ENCODE measurements around the gene SNX8.
A peak's percentile ranks its signal among the peaks of the same experiment; 100 is the strongest.
"Not testable (repeated sequence)": the region's sequence is repeated elsewhere in the genome, so short reads cannot be mapped to it uniquely, and the experiment has no call there.

Gene SNX8

DNA sequence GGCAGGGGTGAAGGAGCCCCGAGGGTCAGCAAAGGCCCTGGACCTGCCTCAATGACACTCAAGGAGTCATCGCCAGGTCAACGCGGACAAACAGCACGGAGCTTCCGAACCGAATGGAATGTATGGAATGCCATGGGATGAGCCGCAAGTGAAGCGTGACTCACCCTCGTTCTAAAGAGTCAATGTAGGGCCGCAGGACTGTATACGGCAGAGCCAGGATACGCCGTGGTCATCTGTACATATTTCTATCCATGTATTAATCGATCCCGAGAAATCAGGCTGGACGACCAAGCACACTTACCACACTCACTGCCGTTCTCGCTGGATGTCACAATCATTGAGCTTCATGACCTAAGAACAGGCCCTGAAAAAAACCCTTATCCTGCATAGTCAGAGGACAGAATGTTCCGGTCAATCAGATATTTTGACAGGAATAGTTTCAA, 4.3 kb downstream of the SNX8 start:
- peak overlapping the region; percentile 84 for H3K27ac ChIP-seq (ENCODE audit: insufficient read depth, low read depth, low read length, poor library complexity, severe bottlenecking)

DNA sequence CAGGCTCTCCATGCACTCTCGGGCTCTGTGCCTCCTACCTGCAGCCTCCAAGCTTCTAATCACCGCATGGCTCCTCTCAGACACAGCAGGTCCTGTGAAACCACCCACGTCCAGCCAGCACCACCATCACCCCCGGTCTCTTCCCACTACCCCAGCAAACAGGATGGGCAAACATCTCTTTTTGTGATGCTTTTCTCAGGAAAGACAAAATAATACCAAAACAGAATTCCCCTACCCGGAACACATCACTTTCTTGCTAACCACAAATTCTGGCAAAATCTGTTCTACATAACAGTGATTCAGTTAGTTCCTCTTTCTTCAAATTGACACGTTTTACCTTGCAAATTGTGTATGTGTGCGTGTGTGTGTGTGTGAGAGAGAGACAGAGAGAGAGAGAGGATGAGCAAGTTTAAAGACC, 6.5 kb downstream of the SNX8 start:
- H3K27me3 ChIP-seq (ENCODE audit: control insufficient read depth, insufficient read depth, low read length, poor library complexity, severe bottlenecking), result no peaks in the 10 kb centered on the region
- no peak overlapping the region for H3K4me3 ChIP-seq (ENCODE audit: insufficient read depth, low read depth, low read length)
- no peaks in the 10 kb centered on the region for H3K9me3 ChIP-seq (ENCODE audit: control insufficient read depth, low read length)
- H3K4me1 ChIP-seq (ENCODE audit: control insufficient read depth, insufficient read depth, low read length), result peaks cover 7% of the 10 kb centered on the region
- no peaks in the 10 kb centered on the region for H3K36me3 ChIP-seq (ENCODE audit: control insufficient read depth, insufficient read depth, low read length)
- 81 to 83% methylated on average over 7 of the region's 7 CpGs for WGBS, 2 experiments
- H3K27ac ChIP-seq (ENCODE audit: insufficient read depth, low read depth, low read length, poor library complexity, severe bottlenecking), result no peak overlapping the region

More for the DNA sequence above, 4.3 kb downstream of the SNX8 start:
- no peaks in the 10 kb centered on the region for H3K27me3 ChIP-seq (ENCODE audit: control insufficient read depth, insufficient read depth, low read length, poor library complexity, severe bottlenecking)
- no peaks in the 10 kb centered on the region for H3K9me3 ChIP-seq (ENCODE audit: control insufficient read depth, low read length)
- WGBS, 2 experiments, result 46 to 49% methylated on average over 20 of the region's 20 CpGs
- H3K4me3 ChIP-seq (ENCODE audit: insufficient read depth, low read depth, low read length), result no peak overlapping the region
- H3K36me3 ChIP-seq (ENCODE audit: control insufficient read depth, insufficient read depth, low read length), result no peaks in the 10 kb centered on the region
- peaks cover 13% of the 10 kb centered on the region for H3K4me1 ChIP-seq (ENCODE audit: control insufficient read depth, insufficient read depth, low read length)

DNA sequence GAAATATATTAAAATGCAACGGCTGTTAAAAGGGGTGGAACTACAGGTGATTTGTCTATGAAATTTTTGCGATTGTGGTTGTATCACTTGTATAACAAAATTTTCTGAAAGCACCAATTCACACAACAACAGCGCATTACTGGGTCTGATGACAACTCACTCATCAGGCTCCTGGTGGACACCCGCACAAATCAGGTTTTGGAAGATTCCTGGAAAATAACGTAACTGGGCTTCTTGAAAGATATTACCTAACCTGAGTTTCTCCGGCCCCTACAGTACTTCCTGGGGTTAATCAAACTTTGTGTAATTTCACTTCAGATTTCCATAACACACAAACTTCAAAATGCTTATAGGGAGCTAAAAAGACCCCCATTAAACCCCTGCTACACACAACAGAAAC, 7.6 kb downstream of the SNX8 start:
- no peaks in the 10 kb centered on the region for H3K27me3 ChIP-seq (ENCODE audit: control insufficient read depth, insufficient read depth, low read length, poor library complexity, severe bottlenecking)

DNA sequence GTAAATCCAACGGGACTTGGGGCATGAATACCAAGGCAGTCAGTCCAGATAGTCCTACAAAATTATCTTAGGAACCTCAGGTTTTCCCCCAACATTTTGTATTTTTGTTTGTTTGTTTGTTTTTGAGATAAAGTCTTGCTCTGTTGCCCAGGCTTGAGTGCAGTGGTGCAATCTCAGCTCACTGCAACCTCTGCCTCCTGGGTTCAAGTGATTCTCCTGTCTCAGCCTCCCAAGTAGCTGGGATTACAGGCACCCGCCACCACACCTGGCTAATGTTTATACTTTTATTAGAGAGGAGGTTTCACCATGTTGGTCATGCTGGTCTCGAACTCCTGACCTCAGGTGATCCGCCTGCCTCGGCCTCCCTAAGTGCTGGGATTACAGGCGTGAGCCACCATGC, 9.0 kb downstream of the SNX8 start:
- not testable (repeated sequence) for H3K36me3 ChIP-seq (ENCODE audit: control insufficient read depth, insufficient read depth, low read length); H3K4me1 ChIP-seq (ENCODE audit: control insufficient read depth, insufficient read depth, low read length); H3K9me3 ChIP-seq (ENCODE audit: control insufficient read depth, low read length); H3K4me3 ChIP-seq (ENCODE audit: insufficient read depth, low read depth, low read length); H3K27me3 ChIP-seq (ENCODE audit: control insufficient read depth, insufficient read depth, low read length, poor library complexity, severe bottlenecking); H3K27ac ChIP-seq (ENCODE audit: insufficient read depth, low read depth, low read length, poor library complexity, severe bottlenecking)
- 92 to 94% methylated on average over 5 to 6 of the region's 6 CpGs for WGBS, 2 experiments

More for the DNA sequence above, 7.6 kb downstream of the SNX8 start:
- Histone ChIP-seq H3K4me1 (ENCODE audit: control insufficient read depth, insufficient read depth, low read length) (peaks cover 7% of the 10 kb centered on the region), H3K36me3 (ENCODE audit: control insufficient read depth, insufficient read depth, low read length) (no peaks in the 10 kb centered on the region), H3K27ac (ENCODE audit: insufficient read depth, low read depth, low read length, poor library complexity, severe bottlenecking) (no peak overlapping the region), H3K4me3 (ENCODE audit: insufficient read depth, low read depth, low read length) (no peak overlapping the region), H3K9me3 (ENCODE audit: control insufficient read depth, low read length) (no peaks in the 10 kb centered on the region)
- 94 to 95% methylated on average over 4 to 6 of the region's 6 CpGs for WGBS, 2 experiments

DNA sequence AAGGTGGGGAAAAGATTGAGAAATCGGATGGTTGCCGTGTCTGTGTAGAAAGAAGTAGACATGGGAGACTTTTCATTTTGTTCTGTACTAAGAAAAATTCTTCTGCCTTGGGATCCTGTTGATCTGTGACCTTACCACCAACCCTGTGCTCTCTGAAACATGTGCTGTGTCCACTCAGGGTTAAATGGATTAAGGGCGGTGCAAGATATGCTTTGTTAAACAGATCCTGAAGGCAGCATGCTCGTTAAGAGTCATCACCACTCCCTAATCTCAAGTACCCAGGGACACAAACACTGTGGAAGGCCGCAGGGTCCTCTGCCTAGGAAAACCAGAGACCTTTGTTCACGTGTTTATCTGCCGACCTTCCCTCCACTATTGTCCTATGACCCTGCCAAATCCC, 10.7 kb downstream of the SNX8 start:
- H3K9me3 ChIP-seq (ENCODE audit: control insufficient read depth, low read length); H3K36me3 ChIP-seq (ENCODE audit: control insufficient read depth, insufficient read depth, low read length); H3K27me3 ChIP-seq (ENCODE audit: control insufficient read depth, insufficient read depth, low read length, poor library complexity, severe bottlenecking); H3K4me3 ChIP-seq (ENCODE audit: insufficient read depth, low read depth, low read length); H3K4me1 ChIP-seq (ENCODE audit: control insufficient read depth, insufficient read depth, low read length); H3K27ac ChIP-seq (ENCODE audit: insufficient read depth, low read depth, low read length, poor library complexity, severe bottlenecking): not testable (repeated sequence)
- WGBS, 2 experiments, result 87 to 95% methylated on average over 5 to 6 of the region's 7 CpGs

DNA sequence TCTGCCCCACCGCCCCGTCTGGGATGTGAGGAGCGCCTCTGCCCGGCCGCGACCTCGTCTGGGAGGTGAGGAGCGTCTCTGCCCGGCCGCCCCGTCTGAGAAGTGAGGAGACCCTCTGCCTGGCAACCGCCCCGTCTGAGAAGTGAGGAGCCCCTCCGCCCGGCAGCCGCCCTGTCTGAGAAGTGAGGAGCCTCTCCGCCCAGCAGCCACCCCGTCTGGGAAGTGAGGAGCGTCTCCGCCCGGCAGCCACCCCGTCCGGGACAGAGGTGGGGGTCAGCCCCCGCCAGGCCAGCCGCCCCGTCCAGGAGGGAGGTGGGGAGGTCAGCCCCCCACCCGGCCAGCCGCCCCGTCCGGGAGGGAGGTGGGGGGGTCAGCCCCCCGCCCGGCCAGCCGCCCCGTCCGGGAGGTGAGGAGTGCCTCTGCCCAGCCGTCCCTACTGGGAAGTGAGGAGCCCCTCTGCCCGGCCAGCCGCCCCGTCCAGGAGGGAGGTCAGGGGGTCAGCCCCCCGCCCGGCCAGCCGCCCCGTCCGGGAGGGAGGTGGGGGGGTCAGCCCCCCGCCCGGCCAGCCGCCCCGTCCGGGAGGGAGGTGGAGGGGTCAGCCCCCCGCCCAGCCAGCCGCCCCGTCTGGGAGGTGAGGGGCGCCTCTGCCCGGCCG, 11.4 kb downstream of the SNX8 start:
- H3K4me1 ChIP-seq (ENCODE audit: control insufficient read depth, insufficient read depth, low read length); H3K4me3 ChIP-seq (ENCODE audit: insufficient read depth, low read depth, low read length); H3K27me3 ChIP-seq (ENCODE audit: control insufficient read depth, insufficient read depth, low read length, poor library complexity, severe bottlenecking); H3K27ac ChIP-seq (ENCODE audit: insufficient read depth, low read depth, low read length, poor library complexity, severe bottlenecking); H3K9me3 ChIP-seq (ENCODE audit: control insufficient read depth, low read length); H3K36me3 ChIP-seq (ENCODE audit: control insufficient read depth, insufficient read depth, low read length): not testable (repeated sequence)
- WGBS, 2 experiments, result 95% methylated on average over 43 to 50 of the region's 55 CpGs

DNA sequence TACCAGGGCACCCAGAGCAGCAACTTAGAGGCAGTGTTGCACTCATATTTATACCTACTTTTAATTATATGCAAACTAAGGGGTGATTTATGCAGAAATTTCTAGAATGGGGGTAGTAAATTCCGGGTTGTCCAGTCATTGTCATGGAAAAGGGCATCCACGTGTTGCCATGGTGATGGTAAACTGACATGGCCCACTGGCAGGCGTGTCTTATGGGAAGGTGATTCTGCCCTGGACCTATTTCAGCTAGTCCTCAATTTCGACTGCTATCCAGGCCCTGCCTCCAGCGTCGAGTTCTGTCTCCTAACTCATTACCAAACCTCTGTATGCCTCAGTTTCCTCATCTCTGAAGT, 12.8 kb downstream of the SNX8 start:
- no peak overlapping the region for H3K27ac ChIP-seq (ENCODE audit: insufficient read depth, low read depth, low read length, poor library complexity, severe bottlenecking)
- WGBS, 2 experiments, result 72 to 79% methylated on average over 6 of the region's 6 CpGs
- H3K27me3 ChIP-seq (ENCODE audit: control insufficient read depth, insufficient read depth, low read length, poor library complexity, severe bottlenecking), result no peaks in the 10 kb centered on the region

DNA sequence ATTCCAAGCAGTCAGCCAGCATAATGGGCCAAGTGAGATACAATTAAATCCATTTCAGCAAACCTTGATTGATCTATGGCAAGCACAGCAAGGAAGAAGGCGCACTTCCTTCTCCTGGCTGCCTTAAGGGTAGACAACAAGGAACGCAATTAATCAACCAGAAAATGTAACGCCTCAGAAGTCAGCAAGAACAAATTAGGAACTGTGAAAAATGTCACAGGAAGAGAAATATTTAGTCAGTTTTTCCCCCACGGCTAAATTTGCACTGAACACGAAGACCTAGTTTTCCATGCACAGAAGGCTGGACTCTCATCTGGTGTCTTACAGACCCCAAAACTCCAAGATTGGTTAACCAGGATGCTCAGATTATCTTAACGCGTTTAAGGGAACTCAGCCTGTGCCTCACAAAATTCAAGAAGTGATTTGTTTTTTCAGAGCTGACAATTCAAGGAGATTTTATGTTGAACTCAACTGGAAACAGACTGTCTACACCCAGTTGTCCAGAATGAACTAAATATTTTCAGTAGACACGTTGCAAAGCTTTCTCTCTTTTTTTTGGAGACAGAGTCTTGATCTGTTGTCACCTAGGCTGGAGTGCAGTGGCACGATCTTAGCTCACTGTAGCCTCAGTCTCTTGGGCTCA, 14.2 kb downstream of the SNX8 start:
- Histone ChIP-seq H3K4me3 (ENCODE audit: insufficient read depth, low read depth, low read length) (no peak overlapping the region), H3K27ac (ENCODE audit: insufficient read depth, low read depth, low read length, poor library complexity, severe bottlenecking) (peak overlapping the region; percentile 16), H3K36me3 (ENCODE audit: control insufficient read depth, insufficient read depth, low read length) (no peaks in the 10 kb centered on the region), H3K4me1 (ENCODE audit: control insufficient read depth, insufficient read depth, low read length) (peaks cover 6% of the 10 kb centered on the region), H3K27me3 (ENCODE audit: control insufficient read depth, insufficient read depth, low read length, poor library complexity, severe bottlenecking) (no peaks in the 10 kb centered on the region), H3K9me3 (ENCODE audit: control insufficient read depth, low read length) (no peaks in the 10 kb centered on the region)
- 91 to 94% methylated on average over 9 of the region's 9 CpGs for WGBS, 2 experiments

More for the DNA sequence above, 12.8 kb downstream of the SNX8 start:
- H3K36me3 ChIP-seq (ENCODE audit: control insufficient read depth, insufficient read depth, low read length), result no peaks in the 10 kb centered on the region
- H3K4me3 ChIP-seq (ENCODE audit: insufficient read depth, low read depth, low read length), result no peak overlapping the region
- H3K4me1 ChIP-seq (ENCODE audit: control insufficient read depth, insufficient read depth, low read length), result peaks cover 6% of the 10 kb centered on the region
- H3K9me3 ChIP-seq (ENCODE audit: control insufficient read depth, low read length), result no peaks in the 10 kb centered on the region

DNA sequence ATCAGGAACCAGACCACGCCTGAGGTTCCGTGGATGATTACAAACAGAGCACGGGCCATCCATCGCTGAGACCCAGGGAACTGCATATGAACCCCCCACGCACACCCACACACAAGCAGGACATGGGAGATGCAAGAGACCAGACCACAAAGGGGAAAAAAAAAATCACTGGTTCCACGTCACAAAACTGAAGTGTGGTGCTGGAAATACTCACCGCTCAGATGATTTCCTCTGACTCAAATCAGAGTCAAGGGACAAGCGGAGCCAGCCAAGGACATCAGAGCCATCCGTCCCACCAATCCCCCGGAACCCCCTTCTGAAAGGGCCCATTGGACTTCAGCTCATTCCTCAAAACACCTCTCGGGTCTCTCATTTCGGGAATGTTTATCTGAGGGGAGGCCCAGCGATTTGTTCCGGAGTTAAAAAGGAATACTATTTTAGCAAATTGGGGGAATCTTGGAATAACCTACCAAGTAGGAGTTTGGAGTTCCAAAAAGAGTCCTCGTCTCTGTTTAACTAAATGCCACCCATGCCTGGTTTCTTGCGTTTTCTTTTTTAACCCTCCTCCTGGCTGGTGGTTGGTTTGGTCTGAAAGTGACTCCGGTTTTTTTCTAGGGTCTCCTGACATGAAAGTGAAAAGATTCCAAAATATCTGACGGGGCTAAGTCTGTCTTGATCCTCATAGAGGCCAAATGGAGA, 15.0 kb downstream of the SNX8 start:
- 95% methylated on average over 18 of the region's 18 CpGs for WGBS, 2 experiments
- Histone ChIP-seq H3K4me1 (ENCODE audit: control insufficient read depth, insufficient read depth, low read length) (peaks cover 6% of the 10 kb centered on the region), H3K9me3 (ENCODE audit: control insufficient read depth, low read length) (no peaks in the 10 kb centered on the region), H3K27me3 (ENCODE audit: control insufficient read depth, insufficient read depth, low read length, poor library complexity, severe bottlenecking) (no peaks in the 10 kb centered on the region), H3K27ac (ENCODE audit: insufficient read depth, low read depth, low read length, poor library complexity, severe bottlenecking) (peak overlapping the region; percentile 16), H3K4me3 (ENCODE audit: insufficient read depth, low read depth, low read length) (no peak overlapping the region), H3K36me3 (ENCODE audit: control insufficient read depth, insufficient read depth, low read length) (no peaks in the 10 kb centered on the region)

DNA sequence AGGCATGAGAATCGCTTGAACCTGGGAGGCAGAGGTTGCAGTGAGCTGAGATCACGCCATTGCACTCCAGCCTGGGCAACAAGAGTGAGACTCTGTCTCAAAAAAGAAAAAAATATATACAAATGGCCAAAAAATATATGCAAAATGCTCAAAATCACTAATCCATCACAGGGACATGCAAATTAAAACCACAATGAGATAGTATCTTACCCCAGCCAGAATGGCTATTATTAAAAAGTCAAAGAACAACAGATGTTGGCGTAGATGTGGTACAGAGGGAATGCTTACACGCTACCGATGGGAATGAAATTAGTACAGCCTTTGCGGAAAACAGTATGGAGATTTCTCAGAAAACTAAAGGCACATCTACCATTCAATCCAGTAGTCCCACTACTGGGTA, 17.4 kb downstream of the SNX8 start:
- no peaks in the 10 kb centered on the region for H3K9me3 ChIP-seq (ENCODE audit: control insufficient read depth, low read length)
- 93 to 96% methylated on average over 6 of the region's 6 CpGs for WGBS, 2 experiments

More for the DNA sequence above, 17.4 kb downstream of the SNX8 start:
- H3K27ac ChIP-seq (ENCODE audit: insufficient read depth, low read depth, low read length, poor library complexity, severe bottlenecking), result no peak overlapping the region
- no peaks in the 10 kb centered on the region for H3K36me3 ChIP-seq (ENCODE audit: control insufficient read depth, insufficient read depth, low read length)
- H3K4me1 ChIP-seq (ENCODE audit: control insufficient read depth, insufficient read depth, low read length), result peaks cover 6% of the 10 kb centered on the region
- H3K4me3 ChIP-seq (ENCODE audit: insufficient read depth, low read depth, low read length), result no peak overlapping the region
- H3K27me3 ChIP-seq (ENCODE audit: control insufficient read depth, insufficient read depth, low read length, poor library complexity, severe bottlenecking), result no peaks in the 10 kb centered on the region
